Pancreas (tissue), 10 donors: ENCODE results near the gene BAZ1A. TPM values are rescaled to one million over a fixed set of nuclear protein-coding genes. Genes with fewer than 3 reads are reported as not detected.
A peak's percentile ranks its signal among the peaks of the same experiment; 100 is the strongest.

Source experiments
- ATAC-seq, 4 donors: fragments of 200-7000 bp; cut with Tn5 transposase; one replicate each; pipeline versions ENCODE4 v1.8.0 to v1.9.1; 2020; ENCODE audit warnings: mild to moderate bottlenecking in 4 of 4, moderate library complexity in 4 of 4
- DNase-seq, 6 donors: peaks; one replicate each; pipeline ENCODE4 v3.0.0-alpha.2; 2020
- FAIRE-seq: peaks from 2 replicates; lab custom pipeline; 2012; peaks lifted over from hg19 to GRCh38; lab: Jason Lieb, UNC
- H3K27ac ChIP-seq, 4 donors: fragments of 200-600 bp; sonication (generic); 1 replicate in 3 of 4; 2 replicates in 1 of 4; pipeline versions ENCODE4 v1.5.0 to v1.8.0; 2020
- H3K27me3 ChIP-seq, 4 donors: fragments of 200-600 bp; one replicate each; pipeline ENCODE4 v1.8.0; 2021
- H3K36me3 ChIP-seq, 3 donors: fragments of 200-600 bp; sonication (generic) in 1 of 3; one replicate each; pipeline versions ENCODE4 v1.5.0 to v1.8.0; 2020 to 2021
- H3K4me1 ChIP-seq, 3 donors: fragments of 200-600 bp; one replicate each; pipeline ENCODE4 v1.8.0; 2021
- H3K4me3 ChIP-seq, 4 donors: fragments of 200-600 bp; sonication (generic) in 2 of 4; one replicate each; pipeline versions ENCODE4 v1.5.0 to v1.8.0; 2020 to 2021
- H3K9me3 ChIP-seq, 4 donors: fragments of 200-600 bp; one replicate each; pipeline ENCODE4 v1.8.0; 2021
- CTCF ChIP-seq, 4 donors: fragments of 200-600 bp; sonication (generic) in 3 of 4; IDR thresholded peaks; one replicate each; pipeline versions ENCODE4 v1.5.0 to v1.8.0; 2021; ENCODE audit warnings: antibody characterized with exemption in 4 of 4
- WGBS, 2 donors: extraction: QIAGEN DNeasy Blood & Tissue Kit; methylation state at CpG; one replicate each; pipeline ENCODE4 v1.1.7; 2013; 5-methylcytosine and 5-hydroxymethylcytosine counted together
- intact Hi-C, 3 donors: fragments of 100-400 bp; cut with DNase I; formaldehyde crosslinking; loops; one replicate each; pipeline versions ENCODE4 v1.11.1 to v1.14.2; 2022
- polyA plus RNA-seq, 2 donors: library from polyadenylated mRNA; stranded (reverse); fragments of 200-250 nt; gene quantifications; one replicate each; pipeline ENCODE4 v1.2.3, GENCODE V29; 2013
- total RNA-seq, 6 donors: library from RNA; stranded (reverse); fragmentation: NEBNext Ultra II Directional in 4 of 6; extraction: Animal tissue kit (Norgen Biotek cat#: 25700) in 4 of 6; gene quantifications; one replicate each; pipeline versions ENCODE4 v1.2.1 to v1.2.4, GENCODE V29; 2021 to 2023
- donor health status: healthy with polysubstance abuse.
- donor health status: DM: no; HTN: no; CAD: no; lungs with moderate emphysema.
- donor health status: DM: no; HTN: no; CAD: no.
- donor health status: control.
- donor health status: control.
- donor health status: Bipolar disorder and iron deficiency.
- donor health status: DM: yes; HTN: yes; CAD: no.
- donor health status: DM: no; HTN: no; CAD: no.
- donor health status: DM: no; HTN: no; CAD: no.
- donor health status: DM: yes; HTN: yes; CAD: no.

The BAZ1A gene
- total and polyA plus RNA-seq, 8 donors, result 5.6 to 12.1 (median 7.2) TPM

- no peak for DNase-seq
- TF ChIP-seq CTCF (IDR thresholded peaks at IDR 0.05), result no peak
- Histone ChIP-seq H3K27ac (peak overlapping the region; percentile 89 to 95 (median 91)), H3K36me3 (peaks cover 0 to 5% (median 0%) of the 10 kb centered on the region in 3 donors), H3K4me3 (peak overlapping the region in 2 of 4 donors; percentile 66 to 91), H3K9me3 (no peaks in the 10 kb centered on the region), H3K27me3 (no peaks in the 10 kb centered on the region), H3K4me1 (peaks cover 10 to 23% (median 18%) of the 10 kb centered on the region in 3 donors)
- no peak for FAIRE-seq
- intact Hi-C loops, result no loop called here
- WGBS, 2 donors, result 62 to 65% methylated on average over 6 of the region's 6 CpGs
- no peak for ATAC-seq
These were observed 162.0 kb downstream of the BAZ1A start for GRCh38 chr14:34713122-34713680.

- no peak for TF ChIP-seq CTCF (IDR thresholded peaks at IDR 0.05)
- Histone ChIP-seq H3K4me3 (no peak overlapping the region), H3K36me3 (peaks cover 0 to 5% (median 0%) of the 10 kb centered on the region in 3 donors), H3K27ac (peak overlapping the region in 1 of 4 donors; percentile 93), H3K4me1 (peaks cover 10 to 23% (median 18%) of the 10 kb centered on the region in 3 donors), H3K9me3 (no peaks in the 10 kb centered on the region), H3K27me3 (no peaks in the 10 kb centered on the region)
- intact Hi-C loops, result no loop called here
- DNase-seq (no peak), ATAC-seq (no peak), FAIRE-seq (no peak)
- WGBS, 2 donors, result 81 to 85% methylated on average over 4 of the region's 4 CpGs
These were observed 163.1 kb downstream of the BAZ1A start for GRCh38 chr14:34711796-34712712.

GRCh38 chr14:34711169-34711568, 164.0 kb downstream of the BAZ1A start:
- intact Hi-C loops, result no loop called here
- peaks cover 10 to 23% (median 18%) of the 10 kb centered on the region in 3 donors for H3K4me1 ChIP-seq
- FAIRE-seq (no peak), ATAC-seq (no peak), DNase-seq (no peak)
- TF ChIP-seq CTCF (IDR thresholded peaks at IDR 0.05), result no peak
- H3K36me3 ChIP-seq, result peaks cover 0 to 5% (median 0%) of the 10 kb centered on the region in 3 donors
- H3K27ac ChIP-seq, result peak overlapping the region in 2 of 4 donors; percentile 39 to 43
- H3K27me3 ChIP-seq, result no peaks in the 10 kb centered on the region
- 53 to 58% methylated on average over 3 of the region's 3 CpGs for WGBS, 2 donors
- no peak overlapping the region for H3K4me3 ChIP-seq
- H3K9me3 ChIP-seq, result no peaks in the 10 kb centered on the region

- Histone ChIP-seq H3K4me3 (no peak overlapping the region), H3K4me1 (peaks cover 10 to 23% (median 18%) of the 10 kb centered on the region in 3 donors), H3K27ac (peak overlapping the region in 2 of 4 donors; percentile 39 to 43), H3K36me3 (peaks cover 0 to 5% (median 0%) of the 10 kb centered on the region in 3 donors), H3K27me3 (no peaks in the 10 kb centered on the region), H3K9me3 (no peaks in the 10 kb centered on the region)
- TF ChIP-seq CTCF (IDR thresholded peaks at IDR 0.05), result no peak
- 25 to 27% methylated on average over 2 of the region's 2 CpGs for WGBS, 2 donors
- DNase-seq, result no peak
- intact Hi-C loops, result no loop called here
- no peak for FAIRE-seq
- no peak for ATAC-seq
These were observed 164.4 kb downstream of the BAZ1A start for GRCh38 chr14:34710744-34711143.
